Measurements from ENCODE around the gene RPL39L. TPM values are rescaled to one million over a fixed set of nuclear protein-coding genes. Genes with fewer than 3 reads are reported as not detected.
A peak's percentile ranks its signal among the peaks of the same experiment; 100 is the strongest.

The RPL39L gene
- 32.2 and 37.4 TPM in 2 replicates for total RNA-seq
- long read RNA-seq, transcript RPL39L-201 (3 exons, 756 nt), result major isoform, 12 of 14 reads
- long read RNA-seq, partial matches to known transcripts, result 0 of 14 reads
- long read RNA-seq, other reads (novel, unspliced or antisense), result 2 of 14 reads

- peaks cover 21% of the 10 kb centered on the region for H3K36me3 Mint-ChIP-seq (ENCODE audit: low read depth)
These were observed at the start of gene RPL39L for GRCh38 chr3:187139126-187139894. Gene RPL39L (minus strand): TSS chr3:187139496. CDS start chr3:187121300, 18,196 bp downstream.

GRCh38 chr3:187188931-187189330 is 49.6 kb upstream of the RPL39L start:
- H3K27me3 Mint-ChIP-seq (ENCODE audit: low read depth), result peaks cover 39% of the 10 kb centered on the region
- no peaks in the 10 kb centered on the region for H3K36me3 Mint-ChIP-seq (ENCODE audit: low read depth)
- H3K27ac Mint-ChIP-seq (ENCODE audit: unreplicated experiment), result no peak overlapping the region
- no peaks in the 10 kb centered on the region for H3K9me3 Mint-ChIP-seq
- no peak for DNase-seq (ENCODE audit: low read depth, low spot score)
- TF ChIP-seq CTCF (conservative IDR thresholded peaks at IDR 0.05), result no peak
- no peaks in the 10 kb centered on the region for H3K4me1 Mint-ChIP-seq
- no peak overlapping the region for H3K4me3 Mint-ChIP-seq

More at GRCh38 chr3:187139126-187139894, at the start of gene RPL39L:
- peak; percentile 94 for TF ChIP-seq CTCF (conservative IDR thresholded peaks at IDR 0.05)
- H3K27ac Mint-ChIP-seq (ENCODE audit: unreplicated experiment), result peak within 1 kb of the TSS; percentile 94
- peak within 1 kb of the TSS; percentile 91 for H3K4me3 Mint-ChIP-seq
- DNase-seq (ENCODE audit: low read depth, low spot score), result peak; percentile 86
- peaks cover 6% of the 10 kb centered on the region for H3K27me3 Mint-ChIP-seq (ENCODE audit: low read depth)
- H3K4me1 Mint-ChIP-seq, result peaks cover 17% of the 10 kb centered on the region
- H3K9me3 Mint-ChIP-seq, result peaks cover 15% of the 10 kb centered on the region

GRCh38 chr3:187186801-187187421 is 47.6 kb upstream of the RPL39L start:
- Mint-ChIP-seq H3K27me3 (ENCODE audit: low read depth) (peaks cover 35% of the 10 kb centered on the region), H3K9me3 (no peaks in the 10 kb centered on the region), H3K4me3 (no peak overlapping the region), H3K4me1 (peaks cover 6% of the 10 kb centered on the region), H3K27ac (ENCODE audit: unreplicated experiment) (no peak overlapping the region), H3K36me3 (ENCODE audit: low read depth) (no peaks in the 10 kb centered on the region)
- no peak for DNase-seq (ENCODE audit: low read depth, low spot score)
- no peak for TF ChIP-seq CTCF (conservative IDR thresholded peaks at IDR 0.05)

- Mint-ChIP-seq H3K9me3 (no peaks in the 10 kb centered on the region), H3K27ac (ENCODE audit: unreplicated experiment) (no peak overlapping the region), H3K27me3 (ENCODE audit: low read depth) (peaks cover 34% of the 10 kb centered on the region), H3K36me3 (ENCODE audit: low read depth) (no peaks in the 10 kb centered on the region), H3K4me1 (peaks cover 6% of the 10 kb centered on the region), H3K4me3 (no peak overlapping the region)
- no peak for DNase-seq (ENCODE audit: low read depth, low spot score)
- TF ChIP-seq CTCF (conservative IDR thresholded peaks at IDR 0.05), result no peak
These were observed 47.1 kb upstream of the RPL39L start for GRCh38 chr3:187186375-187186774.

GRCh38 chr3:187185759-187186158 is 46.5 kb upstream of the RPL39L start:
- Mint-ChIP-seq H3K4me1 (peaks cover 6% of the 10 kb centered on the region), H3K27ac (ENCODE audit: unreplicated experiment) (no peak overlapping the region), H3K36me3 (ENCODE audit: low read depth) (no peaks in the 10 kb centered on the region), H3K4me3 (no peak overlapping the region), H3K9me3 (no peaks in the 10 kb centered on the region), H3K27me3 (ENCODE audit: low read depth) (peaks cover 34% of the 10 kb centered on the region)
- DNase-seq (ENCODE audit: low read depth, low spot score), result no peak
- TF ChIP-seq CTCF (conservative IDR thresholded peaks at IDR 0.05), result no peak
